NT2/D1 (cell line): Measurements from ENCODE around the gene CENPS.

Source experiments
- SUZ12 ChIP-seq: IDR thresholded peaks from 2 replicates; pipeline ENCODE4 v1.6.1; 2011; ENCODE audit not compliant: insufficient read length, insufficient read depth; ENCODE audit errors: extremely low read depth
- YY1 ChIP-seq: IDR thresholded peaks from 2 replicates; pipeline ENCODE4 v1.6.1; 2011; ENCODE audit not compliant: insufficient read length, insufficient read depth

- TF ChIP-seq YY1 (no peak), SUZ12 (no peak)
Measured at GRCh38 chr1:10444248-10444647, 14.0 kb downstream of the CENPS start.
